KG1 (cell line): Measurements from ENCODE around the gene TSC1.

Experiments used
- DNase-seq: peaks from one replicate; lab custom pipeline; 2025; lab: John Stamatoyannopoulos, UW

TSC1 gene

GRCh38 chr9:132937463-132937901, 6.9 kb downstream of the TSC1 start:
- DNase-seq: no peak

GRCh38 chr9:132935026-132935425, 9.4 kb downstream of the TSC1 start:
- DNase-seq: no peak

- no peak for DNase-seq
These were observed 13.2 kb downstream of the TSC1 start for GRCh38 chr9:132931178-132931735.

GRCh38 chr9:132927704-132928103, 16.7 kb downstream of the TSC1 start:
- no peak for DNase-seq

- DNase-seq: no peak
These were observed 21.0 kb downstream of the TSC1 start for GRCh38 chr9:132923346-132923902.

GRCh38 chr9:132919614-132920268, 24.7 kb downstream of the TSC1 start:
- DNase-seq: no peak

GRCh38 chr9:132914924-132915323, 29.5 kb downstream of the TSC1 start:
- no peak for DNase-seq

GRCh38 chr9:132912131-132912530, 32.3 kb downstream of the TSC1 start:
- no peak for DNase-seq

GRCh38 chr9:132910376-132910775, 34.0 kb downstream of the TSC1 start:
- no peak for DNase-seq

GRCh38 chr9:132909311-132909710, 35.1 kb downstream of the TSC1 start:
- DNase-seq: no peak

GRCh38 chr9:132908635-132909034, 35.8 kb downstream of the TSC1 start:
- DNase-seq: no peak

GRCh38 chr9:132905726-132906125, 38.7 kb downstream of the TSC1 start:
- no peak for DNase-seq

GRCh38 chr9:132903574-132904492, 40.6 kb downstream of the TSC1 start:
- DNase-seq: no peak

- peak; percentile 47 for DNase-seq
These were observed 42.3 kb downstream of the TSC1 start for GRCh38 chr9:132901858-132902831.

GRCh38 chr9:132898051-132898450, 46.4 kb downstream of the TSC1 start:
- no peak for DNase-seq

GRCh38 chr9:132896906-132897305, 47.5 kb downstream of the TSC1 start:
- no peak for DNase-seq

GRCh38 chr9:132896264-132896663, 48.2 kb downstream of the TSC1 start:
- no peak for DNase-seq

- DNase-seq: no peak
These were observed 49.3 kb downstream of the TSC1 start for GRCh38 chr9:132894862-132895835.

GRCh38 chr9:132894346-132894745, 50.1 kb downstream of the TSC1 start:
- no peak for DNase-seq

- no peak for DNase-seq
These were observed 52.0 kb downstream of the TSC1 start for GRCh38 chr9:132892400-132892799.
